Fibroblast of villous mesenchyme (primary cell): ENCODE results near the gene TUBA4B. TPM values are rescaled to one million over a fixed set of nuclear protein-coding genes. Genes with fewer than 3 reads are reported as not detected.

Experiments
- DNase-seq: peaks from one replicate; pipeline ENCODE4 v3.0.0-alpha.2; 2010; ENCODE audit warnings: low read depth
- H3K4me3 ChIP-seq: 2 replicates; pipeline ENCODE4 v1.5.1; 2011; ENCODE audit warnings: low read depth, mild to moderate bottlenecking, low read length
- CTCF ChIP-seq: IDR thresholded peaks from 2 replicates; pipeline ENCODE4 v1.5.1; 2012; ENCODE audit warnings: low read depth, mild to moderate bottlenecking, low read length; ENCODE audit not compliant: insufficient read depth
- total RNA-seq: library from RNA; depleted of rRNA; stranded (reverse); fragments of >200 nt; gene quantifications from 2 replicates; pipeline ENCODE4 v1.2.3, GENCODE V29; 2012

Gene TUBA4B
- total RNA-seq, 1 donor = not detected

GRCh38 chr2:219228911-219229304 lies 24.1 kb upstream of the TUBA4B start:
- TF ChIP-seq CTCF = no peak
- no peak for DNase-seq
- H3K4me3 ChIP-seq = peak overlapping the region; percentile 76

- H3K4me3 ChIP-seq = peak within 1 kb of the TSS; percentile 76
- DNase-seq = peak; percentile 99
- TF ChIP-seq CTCF = no peak
Measured at GRCh38 chr2:219229305-219230058, 23.6 kb upstream of the TUBA4B start, which contains the start of the genes ANKZF1 and ATG9A. TSS of gene ANKZF1 (plus strand) at chr2:219229806. CDS start at chr2:219230258, 452 bp downstream. TSS of gene ATG9A (minus strand) at chr2:219229636. CDS start at chr2:219228024, 1,612 bp downstream.

GRCh38 chr2:219230059-219230540 lies 22.9 kb upstream of the TUBA4B start:
- DNase-seq = peak; percentile 64
- no peak for TF ChIP-seq CTCF

GRCh38 chr2:219234331-219234730 lies 18.7 kb upstream of the TUBA4B start:
- TF ChIP-seq CTCF = no peak
- no peak for DNase-seq
- no peak overlapping the region for H3K4me3 ChIP-seq

More at GRCh38 chr2:219230059-219230540, 22.9 kb upstream of the TUBA4B start:
- H3K4me3 ChIP-seq = peak overlapping the region; percentile 76

GRCh38 chr2:219243291-219243761 lies 9.7 kb upstream of the TUBA4B start:
- DNase-seq = peak; percentile 54
- TF ChIP-seq CTCF = no peak
- peak overlapping the region; percentile 53 for H3K4me3 ChIP-seq

- H3K4me3 ChIP-seq = peak overlapping the region; percentile 85
- DNase-seq = no peak
- TF ChIP-seq CTCF = no peak
Measured at GRCh38 chr2:219244789-219245147, 8.3 kb upstream of the TUBA4B start.
